GM18507 (cell line): Measurements from ENCODE around the gene KCNK5.

ENCODE experiments used
- DNase-seq: peaks from one replicate; pipeline ENCODE4 v3.0.0; 2011; ENCODE audit warnings: low read depth; ENCODE audit not compliant: insufficient read length; ENCODE audit errors: extremely low spot score
- FAIRE-seq: peaks from 2 replicates; lab custom pipeline; 2011; peaks lifted over from hg19 to GRCh38; lab: Jason Lieb, UNC

KCNK5 gene

GRCh38 chr6:39228992-39229767 lies at the start of gene KCNK5:
TSS of gene KCNK5 (minus strand) at chr6:39229475. CDS start at chr6:39229111, 364 bp downstream.
- DNase-seq (peak; percentile 45), FAIRE-seq (peak; percentile 53)

DNA sequence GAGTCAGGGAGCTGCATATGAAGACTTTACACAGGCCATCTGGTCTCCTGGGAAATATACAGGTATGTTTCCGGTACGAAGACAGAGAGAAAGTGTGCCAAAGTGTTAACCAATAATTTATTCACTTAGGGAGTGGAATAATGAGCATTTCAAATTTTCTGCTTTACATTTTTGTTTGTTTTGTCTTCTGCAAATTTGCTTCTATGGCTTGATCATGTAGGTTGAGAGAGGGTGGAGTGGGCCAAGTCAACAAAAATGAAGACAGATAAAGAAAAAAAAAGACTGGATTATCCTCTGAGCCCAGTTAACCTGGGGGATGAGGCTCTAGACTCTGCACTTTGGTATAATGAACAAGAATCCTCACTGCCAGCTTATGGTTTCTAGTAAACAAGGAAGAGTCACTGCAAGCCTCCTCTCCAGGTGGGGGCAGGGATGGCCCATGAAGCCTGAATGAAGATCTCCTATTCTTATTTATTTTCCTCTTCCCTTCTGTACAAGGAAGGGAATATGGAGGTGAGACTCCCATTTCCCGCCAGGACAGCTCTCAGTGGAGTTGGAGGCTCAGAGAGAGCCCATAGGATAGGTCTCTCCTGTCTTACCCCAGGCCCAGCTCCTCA lies 47.2 kb upstream of the KCNK5 start:
- FAIRE-seq (no peak), DNase-seq (no peak)

- DNase-seq, result no peak
- no peak for FAIRE-seq
Observed at GRCh38 chr6:39274903-39275302, 45.6 kb upstream of the KCNK5 start.

GRCh38 chr6:39274471-39274870 lies 45.2 kb upstream of the KCNK5 start:
- FAIRE-seq, result no peak

GRCh38 chr6:39273406-39273821 lies 44.1 kb upstream of the KCNK5 start:
- DNase-seq, result no peak
- FAIRE-seq, result no peak

More at GRCh38 chr6:39274471-39274870, 45.2 kb upstream of the KCNK5 start:
- no peak for DNase-seq

DNA sequence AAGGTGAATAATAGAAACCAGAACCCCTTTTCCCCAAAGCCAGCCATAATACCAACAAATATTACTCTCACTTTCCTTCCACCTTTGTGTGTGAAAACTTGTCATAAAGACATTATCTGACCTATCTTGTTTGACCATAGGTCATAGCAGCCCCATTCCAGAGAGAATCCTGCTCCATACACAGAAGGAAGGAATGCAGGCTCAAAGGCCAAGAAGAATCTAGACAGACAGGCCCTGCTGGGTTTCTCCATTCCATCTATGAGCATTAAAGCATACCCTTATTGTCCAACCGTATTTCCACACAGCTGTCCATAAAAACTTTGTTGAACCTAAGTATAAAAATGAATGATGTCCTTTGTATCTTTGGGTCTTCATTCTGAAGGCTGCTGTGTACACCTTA lies 40.7 kb upstream of the KCNK5 start:
- no peak for DNase-seq
- no peak for FAIRE-seq

DNA sequence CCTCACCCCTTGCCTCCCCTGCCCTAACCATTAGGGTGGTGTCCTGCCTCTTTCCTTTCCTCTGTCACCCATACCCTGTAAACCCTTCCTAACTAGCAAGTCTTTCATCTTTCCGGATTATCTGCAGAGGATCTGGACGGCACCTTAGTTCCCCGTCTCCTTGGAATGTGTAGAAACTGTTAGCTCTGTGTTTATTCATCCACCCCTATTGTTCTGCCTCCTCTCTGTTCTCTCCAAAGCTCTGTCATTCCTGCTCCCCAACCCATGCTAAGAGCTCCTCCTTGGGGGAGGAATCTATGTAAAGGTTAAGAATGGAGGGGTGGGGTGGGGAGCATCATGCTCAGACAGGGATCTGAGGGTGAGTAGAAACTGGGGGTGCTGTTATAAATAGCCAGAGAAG lies 39.4 kb upstream of the KCNK5 start:
- FAIRE-seq, result no peak
- no peak for DNase-seq

DNA sequence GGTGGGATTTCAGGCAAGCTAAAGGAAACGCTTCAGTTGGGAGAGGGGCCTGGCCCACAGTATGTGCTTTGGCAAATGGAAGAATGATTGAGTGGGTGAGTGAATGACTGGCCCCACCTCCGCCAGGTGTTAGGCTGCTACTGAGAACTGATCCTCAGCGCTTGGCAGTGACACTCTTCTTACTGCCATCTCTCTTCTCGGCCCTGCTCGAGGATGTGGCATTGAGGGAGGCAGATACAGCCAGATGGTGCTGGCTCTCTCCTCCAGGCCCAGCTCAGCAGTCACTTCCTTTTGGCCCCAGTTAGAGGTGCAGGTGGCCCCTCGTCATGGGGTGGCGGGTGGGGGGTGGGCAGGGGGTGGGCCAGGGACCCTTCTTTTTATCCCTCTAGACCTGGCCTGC lies 38.9 kb upstream of the KCNK5 start:
- no peak for DNase-seq
- no peak for FAIRE-seq

GRCh38 chr6:39266782-39267355 lies 37.6 kb upstream of the KCNK5 start:
- FAIRE-seq (no peak), DNase-seq (no peak)

DNA sequence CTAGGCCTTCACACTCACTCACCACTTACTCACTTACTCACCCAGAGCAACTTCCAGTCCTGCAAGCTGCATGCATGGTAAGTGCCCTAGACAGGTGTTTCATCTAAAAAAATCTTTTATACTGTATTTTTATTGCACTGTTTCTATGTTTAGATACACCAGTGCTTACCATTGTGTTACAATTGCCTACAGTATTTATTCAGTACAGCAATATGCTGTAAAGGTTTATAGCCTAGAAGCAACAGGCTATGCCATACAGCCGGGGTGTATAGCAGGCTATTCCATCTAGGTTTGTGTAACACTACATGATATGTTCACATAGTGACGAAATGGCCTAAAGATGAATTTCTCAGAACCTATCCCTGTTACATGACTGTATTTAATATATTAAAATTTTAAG lies 37.1 kb upstream of the KCNK5 start:
- DNase-seq (no peak), FAIRE-seq (no peak)

- no peak for DNase-seq
- no peak for FAIRE-seq
Observed at GRCh38 chr6:39263303-39264037, 34.2 kb upstream of the KCNK5 start.

DNA sequence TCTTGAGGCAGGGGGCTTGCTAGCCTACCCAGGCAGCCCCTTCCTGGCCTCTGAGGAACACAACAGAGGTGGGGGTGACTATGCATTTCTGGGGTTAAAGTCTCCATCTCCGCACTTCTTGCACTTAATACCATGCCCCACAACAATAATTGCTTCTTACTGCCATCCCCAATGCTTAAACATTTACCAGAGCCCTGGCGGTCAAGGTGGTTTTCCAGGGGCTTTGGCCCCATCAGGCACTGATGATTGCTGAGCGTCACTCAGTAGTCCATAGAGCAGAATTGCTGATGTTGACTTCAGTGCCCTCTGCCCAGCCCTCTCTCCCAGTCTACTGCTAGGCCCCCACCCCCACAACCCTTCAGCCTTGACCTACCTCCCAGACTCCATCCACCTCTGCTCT lies 32.5 kb upstream of the KCNK5 start:
- FAIRE-seq (no peak), DNase-seq (no peak)

DNA sequence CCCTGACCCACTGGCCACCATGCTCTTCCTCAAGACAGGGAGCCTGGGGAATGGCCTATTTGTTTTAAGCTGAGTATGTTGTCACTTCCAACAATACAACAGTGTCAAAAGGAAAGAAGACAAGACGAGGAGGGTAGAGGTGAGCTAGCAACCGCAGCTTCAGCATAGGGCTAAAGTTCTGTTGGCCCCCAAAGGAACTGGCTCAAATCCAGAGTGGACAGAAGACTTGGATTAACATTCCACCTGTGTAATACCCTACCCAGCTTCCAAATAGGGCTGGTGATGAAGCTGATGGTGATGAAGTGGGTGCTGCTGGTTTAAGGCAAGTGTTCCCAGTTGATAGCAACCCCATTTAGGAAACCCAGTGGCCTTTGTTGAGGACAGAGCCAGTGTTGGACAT lies 31.7 kb upstream of the KCNK5 start:
- no peak for DNase-seq
- no peak for FAIRE-seq

DNA sequence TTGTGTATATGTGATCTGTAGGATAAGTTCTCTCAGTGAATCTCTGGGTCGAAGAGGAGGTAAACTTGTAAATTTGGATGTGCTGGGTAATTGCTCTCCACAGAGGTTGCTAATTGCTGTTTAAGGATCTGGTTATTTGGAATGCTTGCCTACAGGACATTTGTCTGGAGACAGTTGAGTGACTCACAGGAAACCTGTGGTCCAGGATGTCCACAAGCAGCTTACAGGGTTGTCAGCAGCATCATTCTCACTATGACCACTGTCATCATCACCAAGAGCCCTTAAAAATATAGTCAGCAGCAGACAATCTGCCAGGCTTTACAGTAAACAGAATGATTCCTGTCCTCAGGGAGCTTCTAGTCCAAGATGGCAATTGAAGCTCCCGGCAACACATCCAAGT lies 31.2 kb upstream of the KCNK5 start:
- no peak for FAIRE-seq

GRCh38 chr6:39256294-39256940 lies 27.1 kb upstream of the KCNK5 start:
- FAIRE-seq, result no peak
- DNase-seq, result no peak

More for the DNA sequence above, 31.2 kb upstream of the KCNK5 start:
- no peak for DNase-seq

DNA sequence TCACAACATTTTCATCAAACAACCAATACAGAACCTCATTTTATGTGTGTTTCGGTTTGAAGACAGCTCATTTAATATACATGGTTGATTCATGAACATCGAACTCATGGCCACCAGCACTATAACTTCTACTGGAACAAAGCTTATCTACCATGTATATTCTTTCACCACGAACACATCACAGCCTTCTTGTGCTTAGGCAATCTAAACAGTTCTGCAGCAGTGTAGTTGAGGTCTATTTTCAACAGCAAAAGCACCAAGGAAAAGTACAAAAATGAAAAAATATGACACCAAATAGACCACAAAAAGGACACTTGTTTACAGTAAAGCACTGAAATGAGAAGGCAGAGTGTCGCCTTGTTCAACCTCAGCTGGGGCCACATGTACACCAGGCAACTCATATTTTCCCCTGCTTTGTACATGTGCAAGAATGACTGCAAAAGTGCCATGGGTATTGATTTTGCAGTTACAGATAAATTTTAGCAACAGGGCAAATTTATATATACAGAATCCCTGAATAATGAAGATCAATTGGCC lies 25.8 kb upstream of the KCNK5 start:
- FAIRE-seq (no peak), DNase-seq (no peak)

DNA sequence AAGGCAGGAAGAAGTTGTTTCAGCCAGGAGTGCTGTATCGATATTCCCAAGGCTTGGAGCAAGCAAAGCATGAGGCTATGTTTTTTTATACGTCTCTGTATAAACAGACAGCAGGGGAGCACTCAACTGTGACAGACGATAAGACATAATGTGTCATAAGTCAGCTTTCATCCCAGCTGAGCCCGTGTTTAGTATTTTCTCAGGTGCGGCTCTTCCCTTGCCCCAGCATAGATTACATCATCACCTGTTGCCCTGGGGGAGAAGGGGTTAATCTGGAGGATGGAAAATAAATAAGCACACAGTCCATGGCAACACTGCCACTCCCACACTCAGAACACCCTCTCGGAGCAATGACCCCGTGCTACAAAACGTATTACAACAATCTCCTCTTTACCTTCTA lies 22.1 kb upstream of the KCNK5 start:
- FAIRE-seq (no peak), DNase-seq (no peak)

- FAIRE-seq (no peak), DNase-seq (no peak)
Observed at GRCh38 chr6:39250507-39250906, 21.2 kb upstream of the KCNK5 start.

- FAIRE-seq (no peak), DNase-seq (no peak)
Observed at GRCh38 chr6:39249278-39249677, 20.0 kb upstream of the KCNK5 start.
